MM.1S (cell line): ENCODE results near the gene FARS2.

Experiments
- DNase-seq: peaks from one replicate; pipeline ENCODE4 v3.0.0-alpha.2; 2015
- H2AFZ ChIP-seq: fragments of 300-600 bp; sonication (generic); 2 replicates; pipeline ENCODE4 v1.6.0; 2016; ENCODE audit warnings: antibody characterized with exemption, low read length
- H3F3A ChIP-seq: fragments of 300-600 bp; sonication (generic); 2 replicates; pipeline ENCODE4 v1.6.1; 2016; ENCODE audit warnings: mild to moderate bottlenecking, antibody characterized with exemption, low read length, moderate library complexity, mixed read lengths; ENCODE audit not compliant: insufficient read depth
- H3K27ac ChIP-seq: fragments of 300-600 bp; sonication (generic); 2 replicates; pipeline ENCODE4 v1.5.1; 2016; ENCODE audit warnings: mild to moderate bottlenecking, low read length
- H3K27me3 ChIP-seq: fragments of 300-600 bp; sonication (generic); replicated peaks from 2 replicates; pipeline ENCODE4 v1.6.0; 2016; ENCODE audit warnings: low read length; ENCODE audit not compliant: insufficient read depth
- H3K36me3 ChIP-seq: fragments of 300-600 bp; sonication (generic); replicated peaks from 2 replicates; pipeline ENCODE4 v1.6.1; 2016; ENCODE audit warnings: mild to moderate bottlenecking, low read length, mixed read lengths; ENCODE audit not compliant: insufficient read depth
- H3K4me1 ChIP-seq: fragments of 300-600 bp; sonication (generic); 2 replicates; pipeline ENCODE4 v1.6.1; 2016; ENCODE audit warnings: low read length, mixed read lengths
- H3K4me2 ChIP-seq: fragments of 300-600 bp; sonication (generic); 2 replicates; pipeline ENCODE4 v1.6.0; 2016; ENCODE audit warnings: low read depth, low read length
- H3K4me3 ChIP-seq: fragments of 300-600 bp; sonication (generic); 2 replicates; pipeline ENCODE4 v1.5.1; 2016; ENCODE audit warnings: low read length, mixed read lengths
- H3K79me2 ChIP-seq: fragments of 300-600 bp; sonication (generic); 2 replicates; pipeline ENCODE4 v1.6.1; 2016; ENCODE audit warnings: mixed run types, low read length, mixed read lengths
- H3K9ac ChIP-seq: fragments of 300-600 bp; sonication (generic); 2 replicates; pipeline ENCODE4 v1.6.1; 2016; ENCODE audit warnings: low read length, mixed read lengths
- H3K9me2 ChIP-seq: fragments of 300-600 bp; sonication (generic); replicated peaks from 2 replicates; pipeline ENCODE4 v1.6.1; 2016; ENCODE audit warnings: mild to moderate bottlenecking, low read length, mixed read lengths; ENCODE audit not compliant: insufficient read depth
- H3K9me3 ChIP-seq: fragments of 300-600 bp; sonication (generic); replicated peaks from 2 replicates; pipeline ENCODE4 v1.6.1; 2016; ENCODE audit warnings: mild to moderate bottlenecking, low read length, mixed read lengths; ENCODE audit not compliant: insufficient read depth
- H4K20me1 ChIP-seq: fragments of 300-600 bp; sonication (generic); 2 replicates; pipeline ENCODE4 v1.6.1; 2016; ENCODE audit warnings: mild to moderate bottlenecking, low read length, moderate library complexity, mixed read lengths; ENCODE audit not compliant: insufficient read depth
- EZH2 ChIP-seq: fragments of 300-600 bp; sonication (generic); optimal IDR thresholded peaks from 2 replicates; pipeline ENCODE3; 2017; ENCODE audit warnings: low read depth, mild to moderate bottlenecking, antibody characterized with exemption, low read length, mixed read lengths
- EZH2phosphoT487 ChIP-seq: fragments of 300-600 bp; sonication (generic); IDR thresholded peaks from 2 replicates; pipeline ENCODE4 v1.6.1; 2018; ENCODE audit warnings: antibody characterized with exemption, low read length
- TF ChIP-seq, protein P1 (sequence below): fragments of 300-600 bp; sonication (generic); IDR thresholded peaks from 2 replicates; pipeline ENCODE4 v1.5.1; 2016; ENCODE audit warnings: antibody characterized with exemption, low read length, mixed read lengths

The FARS2 gene

DNA sequence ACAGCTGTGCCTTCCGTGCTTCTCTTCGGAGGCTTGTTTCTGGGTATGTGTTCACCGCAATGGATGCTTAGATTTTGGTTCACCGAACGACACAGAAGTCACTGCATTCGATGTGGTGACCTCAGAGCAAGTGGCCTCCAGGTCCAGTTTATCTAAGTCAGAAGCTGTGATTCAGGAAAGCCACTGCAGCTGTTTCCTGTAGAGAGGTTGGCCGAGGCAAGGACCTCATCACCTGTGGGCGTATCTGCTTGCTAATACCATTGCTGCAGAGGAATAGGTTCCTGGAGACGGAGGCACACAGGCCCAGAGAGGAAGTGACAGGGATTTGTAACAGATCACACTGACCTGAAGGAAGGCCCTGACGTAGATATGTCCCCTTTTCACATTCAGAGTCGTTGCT lies 82.7 kb downstream of the FARS2 start:
- H3K36me3 ChIP-seq = no peaks in the 10 kb centered on the region
- H3K9me2 ChIP-seq = no peaks in the 10 kb centered on the region
- no peak overlapping the region for H3K4me3 ChIP-seq
- no peak overlapping the region for H3K4me2 ChIP-seq
- TF ChIP-seq EZH2phosphoT487 (no peak), EZH2 (no peak)
- TF ChIP-seq, protein P1, sequence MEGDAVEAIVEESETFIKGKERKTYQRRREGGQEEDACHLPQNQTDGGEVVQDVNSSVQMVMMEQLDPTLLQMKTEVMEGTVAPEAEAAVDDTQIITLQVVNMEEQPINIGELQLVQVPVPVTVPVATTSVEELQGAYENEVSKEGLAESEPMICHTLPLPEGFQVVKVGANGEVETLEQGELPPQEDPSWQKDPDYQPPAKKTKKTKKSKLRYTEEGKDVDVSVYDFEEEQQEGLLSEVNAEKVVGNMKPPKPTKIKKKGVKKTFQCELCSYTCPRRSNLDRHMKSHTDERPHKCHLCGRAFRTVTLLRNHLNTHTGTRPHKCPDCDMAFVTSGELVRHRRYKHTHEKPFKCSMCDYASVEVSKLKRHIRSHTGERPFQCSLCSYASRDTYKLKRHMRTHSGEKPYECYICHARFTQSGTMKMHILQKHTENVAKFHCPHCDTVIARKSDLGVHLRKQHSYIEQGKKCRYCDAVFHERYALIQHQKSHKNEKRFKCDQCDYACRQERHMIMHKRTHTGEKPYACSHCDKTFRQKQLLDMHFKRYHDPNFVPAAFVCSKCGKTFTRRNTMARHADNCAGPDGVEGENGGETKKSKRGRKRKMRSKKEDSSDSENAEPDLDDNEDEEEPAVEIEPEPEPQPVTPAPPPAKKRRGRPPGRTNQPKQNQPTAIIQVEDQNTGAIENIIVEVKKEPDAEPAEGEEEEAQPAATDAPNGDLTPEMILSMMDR = no peak
- no peak for DNase-seq
- H2AFZ ChIP-seq = no peak overlapping the region
- no peaks in the 10 kb centered on the region for H3K27me3 ChIP-seq
- no peaks in the 10 kb centered on the region for H4K20me1 ChIP-seq
- H3K9ac ChIP-seq = no peak overlapping the region
- no peaks in the 10 kb centered on the region for H3K9me3 ChIP-seq
- no peaks in the 10 kb centered on the region for H3F3A ChIP-seq
- H3K27ac ChIP-seq = no peak overlapping the region
- peaks cover 4% of the 10 kb centered on the region; the same call in 1 of the 2 replicates for H3K79me2 ChIP-seq
- peaks cover 8% of the 10 kb centered on the region; the same call in 1 of the 2 replicates for H3K4me1 ChIP-seq

DNA sequence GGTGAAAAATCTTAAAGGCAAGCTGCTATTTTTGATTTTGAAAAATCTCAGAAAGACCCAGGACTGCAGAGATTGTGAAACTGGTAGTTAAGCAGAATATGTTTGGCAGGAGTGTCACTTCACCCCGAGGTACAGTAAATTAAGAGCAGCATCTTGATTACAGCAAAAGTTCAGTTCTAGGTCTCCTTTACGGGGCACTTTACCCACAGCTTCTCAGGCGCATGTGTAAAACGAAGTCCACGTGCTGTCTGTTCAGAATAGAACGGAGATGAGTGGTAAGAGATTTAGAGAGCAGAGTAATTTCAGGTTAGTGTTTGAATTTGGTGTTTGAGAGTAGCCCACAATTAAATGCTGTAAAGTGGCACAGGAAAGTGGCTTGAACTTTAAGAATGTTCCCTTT lies 84.0 kb downstream of the FARS2 start:
- Histone ChIP-seq H3K4me1 (peaks cover 8% of the 10 kb centered on the region; the same call in 1 of the 2 replicates), H3K9me3 (no peaks in the 10 kb centered on the region), H3K79me2 (no peaks in the 10 kb centered on the region; the same call in 1 of the 2 replicates), H3K4me3 (no peak overlapping the region), H2AFZ (no peak overlapping the region), H3K9me2 (no peaks in the 10 kb centered on the region), H3K9ac (no peak overlapping the region), H4K20me1 (no peaks in the 10 kb centered on the region), H3K36me3 (no peaks in the 10 kb centered on the region), H3K4me2 (peak overlapping the region; percentile 25; the same call in 1 of the 2 replicates), H3F3A (no peaks in the 10 kb centered on the region), H3K27ac (no peak overlapping the region), H3K27me3 (no peaks in the 10 kb centered on the region)
- TF ChIP-seq, protein P1 = no peak
- TF ChIP-seq EZH2phosphoT487 (no peak), EZH2 (no peak)
- peak; percentile 10 for DNase-seq

DNA sequence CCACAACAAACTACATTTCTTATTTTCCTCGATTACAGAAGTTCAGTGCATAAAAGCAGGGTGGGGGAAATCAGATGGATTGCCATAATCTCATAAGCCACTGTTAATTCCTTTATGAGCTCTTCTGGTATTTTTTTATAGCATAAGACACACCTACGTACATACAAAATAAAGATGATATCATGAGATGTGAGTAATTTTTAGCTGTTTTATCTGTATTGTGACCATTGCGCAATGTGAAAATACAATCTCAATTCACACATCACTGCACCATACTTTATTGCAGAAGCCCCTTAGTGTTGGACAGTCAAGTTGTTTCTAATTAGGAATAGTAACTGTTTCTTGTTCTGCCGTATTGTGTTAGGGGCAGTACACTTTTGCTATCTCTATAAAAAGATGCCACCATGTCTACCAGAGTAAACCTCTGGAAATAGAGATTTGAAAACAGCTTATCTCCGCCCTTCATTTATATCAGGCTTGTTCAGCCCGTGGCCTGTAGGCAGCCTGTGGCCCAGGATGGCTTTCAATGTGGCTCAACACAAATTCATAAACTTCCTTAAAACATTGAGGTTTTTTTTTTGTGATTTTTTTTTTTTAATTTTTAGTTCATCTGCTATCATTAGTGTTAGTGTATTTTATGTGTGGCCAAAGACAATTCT lies 90.4 kb downstream of the FARS2 start:
- Histone ChIP-seq H3K4me1 (no peaks in the 10 kb centered on the region), H3K79me2 (no peaks in the 10 kb centered on the region)
- TF ChIP-seq EZH2 (no peak), EZH2phosphoT487 (no peak)
- TF ChIP-seq, protein P1 = no peak

More for the DNA sequence above, 90.4 kb downstream of the FARS2 start:
- Histone ChIP-seq H3K27me3 (no peaks in the 10 kb centered on the region), H3F3A (no peaks in the 10 kb centered on the region), H3K36me3 (no peaks in the 10 kb centered on the region), H3K9ac (no peak overlapping the region), H3K9me2 (no peaks in the 10 kb centered on the region), H3K4me3 (no peak overlapping the region), H3K9me3 (no peaks in the 10 kb centered on the region), H2AFZ (no peak overlapping the region), H3K27ac (no peak overlapping the region), H3K4me2 (no peak overlapping the region), H4K20me1 (no peaks in the 10 kb centered on the region)
- DNase-seq = no peak
